Measurements from ENCODE around the gene ERFE. TPM values are rescaled to one million over a fixed set of nuclear protein-coding genes. Genes with fewer than 3 reads are reported as not detected.
"Not testable (repeated sequence)": the region's sequence is repeated elsewhere in the genome, so short reads cannot be mapped to it uniquely, and the experiment has no call there.

Gene ERFE
- total RNA-seq, 1 donor from 2014 or later, result 1.2 TPM

GRCh38 chr2:238169048-238169707 lies 10.4 kb downstream of the ERFE start:
- Mint-ChIP-seq H3K27ac (ENCODE audit: unreplicated experiment) (peak overlapping the region; percentile 95), H3K9me3 (ENCODE audit: unreplicated experiment) (no peaks in the 10 kb centered on the region), H3K4me1 (ENCODE audit: unreplicated experiment) (peaks cover 33% of the 10 kb centered on the region), H3K27me3 (ENCODE audit: unreplicated experiment) (no peaks in the 10 kb centered on the region), H3K36me3 (ENCODE audit: unreplicated experiment) (peaks cover 28% of the 10 kb centered on the region), H3K4me3 (ENCODE audit: unreplicated experiment) (no peak overlapping the region)
- TF ChIP-seq CTCF (IDR thresholded peaks at IDR 0.05), result no peak
- no peak for DNase-seq (ENCODE audit: extremely low spot score, unreplicated experiment)

GRCh38 chr2:238169708-238170251 lies 11.0 kb downstream of the ERFE start:
- DNase-seq (ENCODE audit: extremely low spot score, unreplicated experiment), result no peak
- no peaks in the 10 kb centered on the region for H3K9me3 Mint-ChIP-seq (ENCODE audit: unreplicated experiment)
- no peak overlapping the region for H3K4me3 Mint-ChIP-seq (ENCODE audit: unreplicated experiment)
- H3K27me3 Mint-ChIP-seq (ENCODE audit: unreplicated experiment), result no peaks in the 10 kb centered on the region
- H3K4me1 Mint-ChIP-seq (ENCODE audit: unreplicated experiment), result peaks cover 33% of the 10 kb centered on the region
- H3K27ac Mint-ChIP-seq (ENCODE audit: unreplicated experiment), result peak overlapping the region; percentile 95
- H3K36me3 Mint-ChIP-seq (ENCODE audit: unreplicated experiment), result peaks cover 28% of the 10 kb centered on the region
- no peak for TF ChIP-seq CTCF (IDR thresholded peaks at IDR 0.05)

GRCh38 chr2:238170386-238171071 lies 11.8 kb downstream of the ERFE start:
- no peaks in the 10 kb centered on the region for H3K9me3 Mint-ChIP-seq (ENCODE audit: unreplicated experiment)
- H3K4me3 Mint-ChIP-seq (ENCODE audit: unreplicated experiment), result no peak overlapping the region
- peak overlapping the region; percentile 95 for H3K27ac Mint-ChIP-seq (ENCODE audit: unreplicated experiment)
- TF ChIP-seq CTCF (IDR thresholded peaks at IDR 0.05), result no peak
- peaks cover 28% of the 10 kb centered on the region for H3K36me3 Mint-ChIP-seq (ENCODE audit: unreplicated experiment)
- peaks cover 30% of the 10 kb centered on the region for H3K4me1 Mint-ChIP-seq (ENCODE audit: unreplicated experiment)
- no peaks in the 10 kb centered on the region for H3K27me3 Mint-ChIP-seq (ENCODE audit: unreplicated experiment)
- no peak for DNase-seq (ENCODE audit: extremely low spot score, unreplicated experiment)

GRCh38 chr2:238171072-238171431 lies 12.3 kb downstream of the ERFE start:
- H3K9me3 Mint-ChIP-seq (ENCODE audit: unreplicated experiment); H3K4me3 Mint-ChIP-seq (ENCODE audit: unreplicated experiment); H3K27me3 Mint-ChIP-seq (ENCODE audit: unreplicated experiment); DNase-seq (ENCODE audit: extremely low spot score, unreplicated experiment): not testable (repeated sequence)
- peaks cover 32% of the 10 kb centered on the region for H3K36me3 Mint-ChIP-seq (ENCODE audit: unreplicated experiment)
- H3K4me1 Mint-ChIP-seq (ENCODE audit: unreplicated experiment), result peaks cover 30% of the 10 kb centered on the region
- peak overlapping the region; percentile 95 for H3K27ac Mint-ChIP-seq (ENCODE audit: unreplicated experiment)

- Mint-ChIP-seq H3K27ac (ENCODE audit: unreplicated experiment) (peak overlapping the region; percentile 57), H3K27me3 (ENCODE audit: unreplicated experiment) (no peaks in the 10 kb centered on the region), H3K36me3 (ENCODE audit: unreplicated experiment) (peaks cover 35% of the 10 kb centered on the region), H3K9me3 (ENCODE audit: unreplicated experiment) (no peaks in the 10 kb centered on the region), H3K4me1 (ENCODE audit: unreplicated experiment) (peaks cover 30% of the 10 kb centered on the region), H3K4me3 (ENCODE audit: unreplicated experiment) (no peak overlapping the region)
- TF ChIP-seq CTCF (IDR thresholded peaks at IDR 0.05), result no peak
- no peak for DNase-seq (ENCODE audit: extremely low spot score, unreplicated experiment)
Observed at GRCh38 chr2:238171575-238172187, 12.9 kb downstream of the ERFE start.

Data from osteocyte (in vitro differentiated cells).